Measurements from ENCODE around the gene CNTN4.

The CNTN4 gene

GRCh38 chr3:2686816-2687502 lies 588.3 kb downstream of the CNTN4 start:
- no peak for DNase-seq (ENCODE audit: low spot score)

- no peak for DNase-seq (ENCODE audit: low spot score)
Measured at GRCh38 chr3:2697589-2697988, 598.9 kb downstream of the CNTN4 start.

GRCh38 chr3:2701471-2701870 lies 602.8 kb downstream of the CNTN4 start:
- DNase-seq (ENCODE audit: low spot score): no peak

- no peak for DNase-seq (ENCODE audit: low spot score)
Measured at GRCh38 chr3:2706144-2706835, 607.6 kb downstream of the CNTN4 start.

GRCh38 chr3:2706836-2707210 lies 608.2 kb downstream of the CNTN4 start:
- no peak for DNase-seq (ENCODE audit: low spot score)

GRCh38 chr3:2711081-2711480 lies 612.4 kb downstream of the CNTN4 start:
- DNase-seq (ENCODE audit: low spot score): no peak

- peak; percentile 2 for DNase-seq (ENCODE audit: low spot score)
Measured at GRCh38 chr3:2713923-2714322, 615.3 kb downstream of the CNTN4 start.

- no peak for DNase-seq (ENCODE audit: low spot score)
Measured at GRCh38 chr3:2714834-2715233, 616.2 kb downstream of the CNTN4 start.

- no peak for DNase-seq (ENCODE audit: low spot score)
Measured at GRCh38 chr3:2727101-2727500, 628.4 kb downstream of the CNTN4 start.

- no peak for DNase-seq (ENCODE audit: low spot score)
Measured at GRCh38 chr3:2727610-2728318, 629.1 kb downstream of the CNTN4 start.

- no peak for DNase-seq (ENCODE audit: low spot score)
Measured at GRCh38 chr3:2731843-2732242, 633.2 kb downstream of the CNTN4 start.

- no peak for DNase-seq (ENCODE audit: low spot score)
Measured at GRCh38 chr3:2735392-2735894, 636.8 kb downstream of the CNTN4 start.

GRCh38 chr3:2741516-2741915 lies 642.9 kb downstream of the CNTN4 start:
- no peak for DNase-seq (ENCODE audit: low spot score)

GRCh38 chr3:2765002-2765579 lies 666.4 kb downstream of the CNTN4 start:
- no peak for DNase-seq (ENCODE audit: low spot score)

- DNase-seq (ENCODE audit: low spot score): no peak
Measured at GRCh38 chr3:2770451-2770850, 671.8 kb downstream of the CNTN4 start.

GRCh38 chr3:2771193-2771592 lies 672.5 kb downstream of the CNTN4 start:
- DNase-seq (ENCODE audit: low spot score): no peak

GRCh38 chr3:2771741-2772140 lies 673.1 kb downstream of the CNTN4 start:
- no peak for DNase-seq (ENCODE audit: low spot score)

GRCh38 chr3:2772803-2773202 lies 674.1 kb downstream of the CNTN4 start:
- DNase-seq (ENCODE audit: low spot score): no peak

GRCh38 chr3:2774481-2775249 lies 676.0 kb downstream of the CNTN4 start:
- no peak for DNase-seq (ENCODE audit: low spot score)

- no peak for DNase-seq (ENCODE audit: low spot score)
Measured at GRCh38 chr3:2783261-2783660, 684.6 kb downstream of the CNTN4 start.

- no peak for DNase-seq (ENCODE audit: low spot score)
Measured at GRCh38 chr3:2784627-2785026, 686.0 kb downstream of the CNTN4 start.

- DNase-seq (ENCODE audit: low spot score): no peak
Measured at GRCh38 chr3:2790266-2790815, 691.7 kb downstream of the CNTN4 start.
